ENCODE data around the gene TUSC2. TPM values are rescaled to one million over a fixed set of nuclear protein-coding genes. Genes with fewer than 3 reads are reported as not detected.

Gene TUSC2
- total and polyA plus RNA-seq, 2 of the 13 experiments (the other 11 are each of a cell fraction or from before 2014, with no cell fraction given) = 36.7 to 39.1 TPM

DNA sequence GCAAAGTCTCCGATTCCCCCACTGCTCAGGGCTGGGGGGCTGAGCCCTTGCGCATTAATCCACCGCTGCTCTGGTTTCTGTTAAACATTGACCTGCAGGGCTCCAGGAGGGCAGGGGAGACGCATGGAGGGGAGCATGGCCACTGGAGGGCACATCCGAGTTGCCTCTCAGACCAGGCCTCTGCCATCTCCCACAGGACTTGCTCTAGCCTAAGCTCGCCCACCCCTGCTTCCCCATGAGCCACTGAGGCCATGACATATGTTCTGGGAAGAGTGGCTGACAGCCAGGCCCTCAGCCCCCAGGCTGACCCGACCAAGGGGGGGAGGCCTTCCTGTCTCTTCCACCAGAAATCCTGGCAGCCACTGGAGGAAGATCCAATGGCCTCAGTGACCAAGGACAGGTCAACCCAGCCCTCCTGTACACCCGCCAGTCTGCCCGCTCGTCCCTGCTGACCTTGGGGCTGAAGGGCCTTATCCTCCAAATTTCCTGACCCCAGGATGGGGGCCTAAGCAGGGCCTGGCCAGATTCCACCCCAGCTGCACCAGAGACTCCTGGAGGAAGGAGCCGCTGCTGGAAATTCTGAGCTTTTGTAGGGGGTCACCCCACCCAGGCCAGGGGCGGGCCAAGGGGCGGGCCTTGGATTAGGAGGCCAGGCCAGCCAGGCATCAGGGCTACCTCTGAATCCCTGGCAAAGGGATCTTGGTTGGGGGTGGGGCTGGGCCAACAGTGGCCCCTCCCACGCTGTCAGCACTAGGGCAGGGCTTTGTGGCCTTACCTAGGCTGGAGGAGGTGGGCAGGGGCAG lies 24.8 kb downstream of the TUSC2 start, which contains the start of gene HYAL1 (continued):
- TF ChIP-seq ZFAT (CRISPR knock-in tag; conservative IDR thresholded peaks at IDR 0.05) = no peak
- TF ChIP-seq ZNF124 (CRISPR knock-in tag; IDR thresholded peaks at IDR 0.05) = no peak
- no peak for TF ChIP-seq BHLHE40 (IDR thresholded peaks at IDR 0.05; ENCODE audit: low read length)
- TF ChIP-seq RARA (CRISPR knock-in tag; IDR thresholded peaks at IDR 0.05) = peak; percentile 10; the same call in 1 of the 2 replicates
- no peak; the same call in 1 of the 2 replicates for TF ChIP-seq ETV5 (CRISPR knock-in tag; IDR thresholded peaks at IDR 0.05; ENCODE audit: borderline replicate concordance)
- no peak for TF ChIP-seq SRSF4 (IDR thresholded peaks at IDR 0.05; ENCODE audit: low read depth, low read length, poor library complexity, severe bottlenecking)
- TF ChIP-seq, protein P1, sequence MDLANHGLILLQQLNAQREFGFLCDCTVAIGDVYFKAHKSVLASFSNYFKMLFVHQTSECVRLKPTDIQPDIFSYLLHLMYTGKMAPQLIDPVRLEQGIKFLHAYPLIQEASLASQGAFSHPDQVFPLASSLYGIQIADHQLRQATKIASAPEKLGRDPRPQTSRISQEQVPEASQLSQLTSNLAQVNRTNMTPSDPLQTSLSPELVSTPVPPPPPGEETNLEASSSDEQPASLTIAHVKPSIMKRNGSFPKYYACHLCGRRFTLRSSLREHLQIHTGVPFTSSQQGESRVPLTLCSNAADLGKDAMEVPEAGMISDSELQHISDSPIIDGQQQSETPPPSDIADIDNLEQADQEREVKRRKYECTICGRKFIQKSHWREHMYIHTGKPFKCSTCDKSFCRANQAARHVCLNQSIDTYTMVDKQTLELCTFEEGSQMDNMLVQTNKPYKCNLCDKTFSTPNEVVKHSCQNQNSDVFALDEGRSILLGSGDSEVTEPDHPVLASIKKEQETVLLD (CRISPR knock-in tag; IDR thresholded peaks at IDR 0.05; ENCODE audit: low read depth) = no peak
- no peak for TF ChIP-seq MATR3 (CRISPR knock-in tag; IDR thresholded peaks at IDR 0.05)
- TF ChIP-seq ZNF549 (CRISPR knock-in tag; IDR thresholded peaks at IDR 0.05) = no peak
- no peak for TF ChIP-seq ZNF780A (CRISPR knock-in tag; IDR thresholded peaks at IDR 0.05)
- peak; percentile 81; the same call in 1 of the 2 replicates for TF ChIP-seq ZBTB42 (CRISPR knock-in tag; IDR thresholded peaks at IDR 0.05)
- TF ChIP-seq, protein P2, sequence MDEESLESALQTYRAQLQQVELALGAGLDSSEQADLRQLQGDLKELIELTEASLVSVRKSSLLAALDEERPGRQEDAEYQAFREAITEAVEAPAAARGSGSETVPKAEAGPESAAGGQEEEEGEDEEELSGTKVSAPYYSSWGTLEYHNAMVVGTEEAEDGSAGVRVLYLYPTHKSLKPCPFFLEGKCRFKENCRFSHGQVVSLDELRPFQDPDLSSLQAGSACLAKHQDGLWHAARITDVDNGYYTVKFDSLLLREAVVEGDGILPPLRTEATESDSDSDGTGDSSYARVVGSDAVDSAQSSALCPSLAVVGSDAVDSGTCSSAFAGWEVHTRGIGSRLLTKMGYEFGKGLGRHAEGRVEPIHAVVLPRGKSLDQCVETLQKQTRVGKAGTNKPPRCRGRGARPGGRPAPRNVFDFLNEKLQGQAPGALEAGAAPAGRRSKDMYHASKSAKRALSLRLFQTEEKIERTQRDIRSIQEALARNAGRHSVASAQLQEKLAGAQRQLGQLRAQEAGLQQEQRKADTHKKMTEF (CRISPR knock-in tag; IDR thresholded peaks at IDR 0.05) = peak; percentile 84
- TF ChIP-seq, protein P3, sequence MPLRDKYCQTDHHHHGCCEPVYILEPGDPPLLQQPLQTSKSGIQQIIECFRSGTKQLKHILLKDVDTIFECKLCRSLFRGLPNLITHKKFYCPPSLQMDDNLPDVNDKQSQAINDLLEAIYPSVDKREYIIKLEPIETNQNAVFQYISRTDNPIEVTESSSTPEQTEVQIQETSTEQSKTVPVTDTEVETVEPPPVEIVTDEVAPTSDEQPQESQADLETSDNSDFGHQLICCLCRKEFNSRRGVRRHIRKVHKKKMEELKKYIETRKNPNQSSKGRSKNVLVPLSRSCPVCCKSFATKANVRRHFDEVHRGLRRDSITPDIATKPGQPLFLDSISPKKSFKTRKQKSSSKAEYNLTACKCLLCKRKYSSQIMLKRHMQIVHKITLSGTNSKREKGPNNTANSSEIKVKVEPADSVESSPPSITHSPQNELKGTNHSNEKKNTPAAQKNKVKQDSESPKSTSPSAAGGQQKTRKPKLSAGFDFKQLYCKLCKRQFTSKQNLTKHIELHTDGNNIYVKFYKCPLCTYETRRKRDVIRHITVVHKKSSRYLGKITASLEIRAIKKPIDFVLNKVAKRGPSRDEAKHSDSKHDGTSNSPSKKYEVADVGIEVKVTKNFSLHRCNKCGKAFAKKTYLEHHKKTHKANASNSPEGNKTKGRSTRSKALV (CRISPR knock-in tag; IDR thresholded peaks at IDR 0.05) = 0 out of 2 replicates have a peak, but pooled peaks have one; percentile 2
- peak; percentile 56; the same call in 1 of the 2 replicates for TF ChIP-seq ZNF761 (CRISPR knock-in tag; conservative IDR thresholded peaks at IDR 0.05)
- peak; percentile 80; the same call in 1 of the 2 replicates for TF ChIP-seq HES4 (CRISPR knock-in tag; IDR thresholded peaks at IDR 0.05; ENCODE audit: borderline replicate concordance)
- no peak for TF ChIP-seq MAFF (IDR thresholded peaks at IDR 0.05; ENCODE audit: low read depth, low read length)
- TF ChIP-seq SALL2 (CRISPR knock-in tag; IDR thresholded peaks at IDR 0.05) = no peak; the same call in 1 of the 2 replicates
- peak; percentile 90 for TF ChIP-seq SRSF1 (optimal IDR thresholded peaks at IDR 0.05; ENCODE audit: low read depth, low read length)
- TF ChIP-seq DNMT3B (CRISPR knock-in tag; conservative IDR thresholded peaks at IDR 0.05) = no peak
- TF ChIP-seq GLI4 (CRISPR knock-in tag; IDR thresholded peaks at IDR 0.05; ENCODE audit: borderline replicate concordance) = peak; percentile 85; the same call in 1 of the 2 replicates
- TF ChIP-seq HNRNPK (IDR thresholded peaks at IDR 0.05; ENCODE audit: low read depth, low read length, poor library complexity, severe bottlenecking) = no peak
- TF ChIP-seq MEIS1 (CRISPR knock-in tag; IDR thresholded peaks at IDR 0.05; ENCODE audit: borderline replicate concordance) = no peak; the same call in 1 of the 2 replicates
- TF ChIP-seq FOXP1 (IDR thresholded peaks at IDR 0.05) = no peak
- no peak for TF ChIP-seq FOXP1 (CRISPR knock-in tag; IDR thresholded peaks at IDR 0.05)
- peak; percentile 91; the same call in 1 of the 2 replicates for TF ChIP-seq ZNF615 (CRISPR knock-in tag; IDR thresholded peaks at IDR 0.05; ENCODE audit: borderline replicate concordance)

All from HepG2 (cell line).